ENCODE measurements around the gene PRM2.

- TF ChIP-seq CTCF (IDR thresholded peaks at IDR 0.05; ENCODE audit: low read depth, low read length, poor library complexity, severe bottlenecking) (no peak), EZH2phosphoT487 (IDR thresholded peaks at IDR 0.05; ENCODE audit: borderline replicate concordance, low read length) (no peak)
Observed at GRCh38 chr16:11271610-11272009, 4.7 kb downstream of the PRM2 start.
